Measurements from ENCODE around the gene AOPEP.

The AOPEP gene

DNA sequence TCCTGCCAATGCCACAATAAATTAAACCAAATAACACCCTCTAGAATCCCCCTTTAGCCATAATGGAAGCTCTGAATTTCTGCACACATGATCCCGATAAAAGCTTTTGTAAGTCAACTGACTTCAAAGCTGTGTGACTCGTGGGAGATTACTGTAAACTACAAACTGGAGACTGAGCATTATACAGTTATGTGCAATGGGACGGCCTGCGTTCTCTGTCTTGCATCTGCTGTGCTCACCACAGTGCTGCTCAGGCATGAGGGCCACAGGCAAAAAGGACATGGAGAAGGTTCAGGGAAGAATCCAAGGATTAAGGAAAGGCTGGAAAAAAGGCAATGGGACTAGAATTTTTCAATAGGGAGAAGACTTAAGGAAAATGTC lies 406.8 kb downstream of the AOPEP start:
- DNase-seq (ENCODE audit: low read depth, low spot score) = no peak
- no peak overlapping the region for H3K4me3 ChIP-seq (ENCODE audit: low read length)

GRCh38 chr9:95134457-95134881 lies 408.0 kb downstream of the AOPEP start:
- DNase-seq (ENCODE audit: low read depth, low spot score) = no peak
- H3K4me3 ChIP-seq (ENCODE audit: low read length) = no peak overlapping the region

DNA sequence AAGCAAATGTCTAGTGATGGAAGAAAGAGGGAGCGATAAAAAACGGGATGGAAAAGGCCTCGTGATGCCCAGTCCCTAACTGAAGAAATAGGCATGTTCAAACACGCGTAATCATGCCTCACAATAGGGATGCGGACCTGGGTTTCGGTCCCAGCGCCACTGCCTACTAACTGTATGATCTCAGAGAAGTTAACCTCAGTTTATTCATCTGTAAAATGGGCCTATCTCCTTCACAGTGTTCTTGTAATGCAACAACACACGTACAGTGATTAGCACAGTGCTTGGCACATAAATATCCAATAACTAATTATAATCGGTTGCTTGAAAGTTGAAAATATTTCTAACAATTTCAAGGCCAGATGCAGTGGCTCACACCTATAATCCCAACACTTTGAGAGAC lies 409.3 kb downstream of the AOPEP start:
- no peak overlapping the region for H3K4me3 ChIP-seq (ENCODE audit: low read length)
- no peak for DNase-seq (ENCODE audit: low read depth, low spot score)
